ENCODE results near the gene STRBP.
A peak's percentile ranks its signal among the peaks of the same experiment; 100 is the strongest.

The STRBP gene

DNA sequence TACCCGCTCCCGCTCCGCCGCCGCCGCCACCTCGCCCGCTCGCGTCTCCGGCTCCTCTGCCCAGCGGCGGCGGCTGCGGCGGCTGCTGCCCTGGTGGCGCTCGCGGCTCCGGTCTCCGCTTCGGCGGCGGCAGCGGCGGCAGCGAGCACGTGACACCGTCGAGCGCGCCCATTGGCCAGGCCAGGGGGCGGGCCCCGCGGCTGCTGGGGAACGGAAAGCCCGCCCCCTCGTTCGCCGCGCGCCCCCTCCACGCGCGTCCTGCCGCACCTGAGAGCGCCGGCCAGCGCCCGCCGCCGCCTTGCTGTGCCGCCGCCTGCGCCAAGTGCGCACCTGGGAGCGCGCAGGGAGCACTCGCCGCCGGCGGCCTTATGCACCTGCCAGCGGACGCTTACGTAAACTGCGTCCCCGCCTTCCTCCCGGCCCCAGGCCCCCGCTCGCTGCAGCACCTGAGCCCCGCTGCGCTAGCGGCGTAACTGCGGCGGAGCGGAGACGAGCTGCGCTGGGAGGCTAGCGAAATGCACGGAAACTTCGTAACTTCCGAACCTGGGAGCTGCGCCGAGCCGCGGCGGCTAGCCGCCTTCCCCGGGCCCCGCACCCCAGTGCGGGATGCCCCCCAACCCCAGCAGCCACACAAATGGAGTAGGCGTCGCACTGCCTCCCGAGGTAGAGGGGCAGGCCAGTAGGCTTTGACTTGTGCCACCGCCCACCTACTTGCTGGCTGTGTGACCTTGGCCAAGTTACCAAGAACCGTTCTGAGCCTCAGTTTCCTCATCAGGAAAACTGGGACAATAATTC, at the start of gene STRBP:
Gene STRBP, minus strand, starts transcription at position 122 of the 795 bp plus-strand sequence. CDS start 84,452 bp downstream, outside the sequence.
- Mint-ChIP-seq H3K27me3 (ENCODE audit: low read depth, poor library complexity) (peaks cover 41% of the 10 kb centered on the region), H3K9me3 (no peaks in the 10 kb centered on the region), H3K4me3 (peak within 1 kb of the TSS; percentile 90), H3K4me1 (peaks cover 37% of the 10 kb centered on the region), H3K27ac (no peak within 1 kb of the TSS), H3K36me3 (ENCODE audit: low read depth) (no peaks in the 10 kb centered on the region)
- DNase-seq = peak; percentile 95
- TF ChIP-seq, protein P1, sequence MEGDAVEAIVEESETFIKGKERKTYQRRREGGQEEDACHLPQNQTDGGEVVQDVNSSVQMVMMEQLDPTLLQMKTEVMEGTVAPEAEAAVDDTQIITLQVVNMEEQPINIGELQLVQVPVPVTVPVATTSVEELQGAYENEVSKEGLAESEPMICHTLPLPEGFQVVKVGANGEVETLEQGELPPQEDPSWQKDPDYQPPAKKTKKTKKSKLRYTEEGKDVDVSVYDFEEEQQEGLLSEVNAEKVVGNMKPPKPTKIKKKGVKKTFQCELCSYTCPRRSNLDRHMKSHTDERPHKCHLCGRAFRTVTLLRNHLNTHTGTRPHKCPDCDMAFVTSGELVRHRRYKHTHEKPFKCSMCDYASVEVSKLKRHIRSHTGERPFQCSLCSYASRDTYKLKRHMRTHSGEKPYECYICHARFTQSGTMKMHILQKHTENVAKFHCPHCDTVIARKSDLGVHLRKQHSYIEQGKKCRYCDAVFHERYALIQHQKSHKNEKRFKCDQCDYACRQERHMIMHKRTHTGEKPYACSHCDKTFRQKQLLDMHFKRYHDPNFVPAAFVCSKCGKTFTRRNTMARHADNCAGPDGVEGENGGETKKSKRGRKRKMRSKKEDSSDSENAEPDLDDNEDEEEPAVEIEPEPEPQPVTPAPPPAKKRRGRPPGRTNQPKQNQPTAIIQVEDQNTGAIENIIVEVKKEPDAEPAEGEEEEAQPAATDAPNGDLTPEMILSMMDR (IDR thresholded peaks at IDR 0.05) = no peak

DNA sequence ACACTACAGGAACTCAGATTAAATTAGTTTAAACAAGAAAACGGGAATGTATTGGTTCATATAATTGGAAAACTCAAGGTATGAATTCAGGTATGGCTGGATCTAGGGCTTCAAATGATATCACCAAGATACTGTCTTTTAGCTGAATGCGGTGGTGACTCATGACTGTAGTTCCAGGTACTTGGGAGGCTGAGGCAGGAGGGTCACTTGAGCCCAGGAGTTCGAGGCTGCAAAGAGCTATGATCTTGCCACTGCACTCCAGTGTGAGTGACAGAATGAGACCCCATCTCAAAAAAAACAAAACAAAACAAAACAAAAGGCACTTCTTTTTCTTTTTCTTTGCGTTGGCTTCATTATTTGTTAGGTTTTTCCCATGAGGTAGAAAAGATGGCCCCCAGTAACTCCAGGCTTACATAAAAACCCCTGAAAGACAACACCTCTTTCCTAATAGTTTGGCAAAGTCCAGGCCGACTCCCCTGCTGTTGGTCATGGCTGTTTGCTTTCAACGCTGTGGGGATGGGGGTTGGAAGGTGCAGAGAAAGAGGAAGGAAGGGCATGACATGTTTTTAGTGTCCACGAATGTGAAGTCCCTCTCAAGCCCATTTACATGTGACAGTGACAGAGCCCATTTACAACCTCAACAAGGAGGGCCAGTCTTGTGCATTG, 47.8 kb upstream of the STRBP start:
- TF ChIP-seq, protein P1 (IDR thresholded peaks at IDR 0.05) = no peak
- DNase-seq = no peak
- H3K9me3 Mint-ChIP-seq = no peaks in the 10 kb centered on the region
- H3K27ac Mint-ChIP-seq = no peak overlapping the region
- H3K4me3 Mint-ChIP-seq = no peak overlapping the region
- no peaks in the 10 kb centered on the region for H3K27me3 Mint-ChIP-seq (ENCODE audit: low read depth, poor library complexity)
- H3K36me3 Mint-ChIP-seq (ENCODE audit: low read depth) = no peaks in the 10 kb centered on the region
- H3K4me1 Mint-ChIP-seq = peaks cover 68% of the 10 kb centered on the region

GRCh38 chr9:123315635-123316034, 47.2 kb upstream of the STRBP start:
- H3K36me3 Mint-ChIP-seq (ENCODE audit: low read depth) = no peaks in the 10 kb centered on the region
- DNase-seq = no peak
- H3K27me3 Mint-ChIP-seq (ENCODE audit: low read depth, poor library complexity) = no peaks in the 10 kb centered on the region
- H3K4me3 Mint-ChIP-seq = no peak overlapping the region
- peak overlapping the region; percentile 7 for H3K27ac Mint-ChIP-seq
- H3K4me1 Mint-ChIP-seq = peaks cover 72% of the 10 kb centered on the region
- no peaks in the 10 kb centered on the region for H3K9me3 Mint-ChIP-seq
- TF ChIP-seq, protein P1 (IDR thresholded peaks at IDR 0.05) = no peak

DNA sequence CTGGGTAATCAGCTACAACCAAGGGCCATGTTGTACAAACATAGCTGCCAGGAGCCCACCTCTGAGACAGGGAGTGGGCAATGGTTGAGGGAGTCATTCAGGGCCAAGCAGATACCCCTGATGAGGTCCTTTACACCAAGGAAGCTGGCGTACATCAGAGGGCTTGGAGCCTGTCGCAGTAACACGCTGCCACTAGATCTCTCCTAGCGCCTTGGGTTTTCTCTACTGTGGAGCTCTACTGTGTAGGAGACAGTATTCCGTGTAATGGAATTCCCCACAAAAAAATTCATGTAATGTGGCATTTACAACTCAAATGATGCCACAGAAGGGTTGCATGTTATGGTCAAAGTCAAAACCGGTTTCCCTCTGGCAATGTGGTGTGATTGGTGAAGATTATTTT, 46.2 kb upstream of the STRBP start:
- H3K27ac Mint-ChIP-seq = no peak overlapping the region
- TF ChIP-seq, protein P1 (IDR thresholded peaks at IDR 0.05) = no peak
- H3K4me3 Mint-ChIP-seq = no peak overlapping the region
- DNase-seq = no peak
- H3K4me1 Mint-ChIP-seq = peaks cover 63% of the 10 kb centered on the region
- no peaks in the 10 kb centered on the region for H3K9me3 Mint-ChIP-seq
- no peaks in the 10 kb centered on the region for H3K27me3 Mint-ChIP-seq (ENCODE audit: low read depth, poor library complexity)
- H3K36me3 Mint-ChIP-seq (ENCODE audit: low read depth) = no peaks in the 10 kb centered on the region

DNA sequence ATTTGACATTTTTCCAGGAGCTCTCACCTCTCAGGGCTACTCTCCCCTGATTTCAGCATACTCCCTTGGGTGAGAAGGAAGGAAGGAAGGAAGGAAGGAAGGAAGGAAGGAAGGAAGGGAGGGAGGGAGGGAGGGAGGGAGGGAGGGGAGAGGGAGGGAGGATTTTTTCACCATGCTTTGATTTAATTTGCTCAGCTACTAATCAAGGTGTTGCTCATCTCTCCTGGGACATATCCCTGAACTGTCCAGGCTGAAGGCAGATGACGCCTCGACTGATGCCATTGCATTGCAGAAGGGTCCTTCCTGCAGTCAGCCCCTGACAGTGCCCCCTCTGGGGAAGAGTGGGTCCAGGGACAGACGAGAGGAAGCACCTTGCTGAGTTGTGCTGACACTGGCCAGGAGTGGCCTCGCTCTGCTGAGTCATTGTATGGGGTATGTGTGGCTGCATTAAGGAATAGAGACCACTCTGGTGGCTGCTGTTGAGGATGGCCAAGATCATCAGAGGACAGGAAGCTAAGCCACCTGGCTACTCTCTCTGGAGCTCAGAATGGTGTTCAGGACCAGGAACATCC, 44.0 kb upstream of the STRBP start:
- Mint-ChIP-seq H3K9me3 (no peaks in the 10 kb centered on the region), H3K4me1 (peaks cover 49% of the 10 kb centered on the region), H3K27me3 (ENCODE audit: low read depth, poor library complexity) (peaks cover 4% of the 10 kb centered on the region), H3K4me3 (no peak overlapping the region), H3K36me3 (ENCODE audit: low read depth) (no peaks in the 10 kb centered on the region), H3K27ac (no peak overlapping the region)
- DNase-seq = no peak
- TF ChIP-seq, protein P1 (IDR thresholded peaks at IDR 0.05) = no peak
